GM12878 (cell line): ENCODE results near the gene TRPM5. TPM values are rescaled to one million over a fixed set of nuclear protein-coding genes. Genes with fewer than 3 reads are reported as not detected.

Experiments
- ATAC-seq: fragments of 200-7000 bp; cut with Tn5 transposase; 3 replicates; pipeline ENCODE4 v1.9.1; 2020; ENCODE audit warnings: mild to moderate bottlenecking, moderate library complexity
- BruUV-seq: library from RNA; stranded (reverse); fragments of 400-500 nt; replicated peaks from 2 replicates; lab custom pipeline; 2021; lab: Mats Ljungman, UMichigan
- CTCF ChIA-PET: fragments of 300-600 bp; sonication (Branson Sonifier 250); formaldehyde crosslinking; extraction: SDS; loops from one replicate; lab custom pipeline; 2021; ENCODE audit warnings: inconsistent platforms; lab: Yijun Ruan, JAX
- POLR2A ChIA-PET: fragments of 350-600 bp; formaldehyde crosslinking; extraction: SDS; loops from one replicate; lab custom pipeline; 2021; ENCODE audit warnings: inconsistent platforms; lab: Charles Lee
- RAD21 ChIA-PET: fragments of 300-600 bp; sonication (Branson Sonifier 250); formaldehyde crosslinking; loops from one replicate; lab custom pipeline; 2023; ENCODE audit warnings: antibody characterized with exemption; ENCODE audit not compliant: unreplicated experiment; lab: Charles Lee
- SMC1A ChIA-PET: fragments of 300-600 bp; sonication (Branson Sonifier 250); formaldehyde crosslinking; loops from one replicate; lab custom pipeline; 2023; ENCODE audit not compliant: unreplicated experiment, uncharacterized antibody; lab: Charles Lee
- DNase-seq: peaks from one replicate; pipeline ENCODE4 v3.0.0-alpha.2; 2011; ENCODE audit warnings: low read depth, low spot score
- FAIRE-seq: peaks from 3 replicates; lab custom pipeline; 2011; peaks lifted over from hg19 to GRCh38; lab: Jason Lieb, UNC
- H2AFZ ChIP-seq: 2 replicates; pipeline ENCODE4 v1.6.0; 2011; ENCODE audit warnings: low read depth, low read length, control low read depth; ENCODE audit not compliant: control insufficient read depth
- H3K27ac ChIP-seq: 2 replicates; pipeline ENCODE4 v1.5.1; 2011; ENCODE audit warnings: control low read depth; ENCODE audit not compliant: control insufficient read depth, insufficient read depth
- H3K27me3 ChIP-seq, 2 experiments: replicated peaks in 1 of 2; 2 replicates each; pipeline versions ENCODE4 v1.6.0 to v1.6.1; 2011; ENCODE audit warnings: low read length in 1 of 2; ENCODE audit not compliant: control insufficient read depth in 2 of 2, insufficient read depth in 2 of 2
- H3K36me3 ChIP-seq, 2 experiments: 2 replicates each; pipeline ENCODE4 v1.5.1; 2011; ENCODE audit warnings: low read length in 1 of 2; ENCODE audit not compliant: control insufficient read depth in 2 of 2, insufficient read depth in 2 of 2
- H3K4me1 ChIP-seq: 2 replicates; pipeline ENCODE4 v1.6.1; 2011; ENCODE audit warnings: mild to moderate bottlenecking, low read length, moderate library complexity, mixed read lengths; ENCODE audit not compliant: control insufficient read depth, insufficient read depth
- H3K4me2 ChIP-seq: 2 replicates; pipeline ENCODE4 v1.6.0; 2011; ENCODE audit warnings: control low read depth; ENCODE audit not compliant: control insufficient read depth, insufficient read depth
- H3K4me3 ChIP-seq: fragments of 200-600 bp; sonication (generic); 2 replicates; pipeline ENCODE4 v1.5.1; 2016
- H3K79me2 ChIP-seq: 2 replicates; pipeline ENCODE4 v1.6.0; 2011; ENCODE audit warnings: low read length; ENCODE audit not compliant: control insufficient read depth, insufficient read depth
- H3K9ac ChIP-seq: 2 replicates; pipeline ENCODE4 v1.8.0; 2011; ENCODE audit warnings: low read length, control low read depth, mixed read lengths; ENCODE audit not compliant: control insufficient read depth, insufficient read depth
- H3K9me3 ChIP-seq: replicated peaks from 3 replicates; pipeline ENCODE4 v1.5.1; 2011; ENCODE audit warnings: mild to moderate bottlenecking, low read length; ENCODE audit not compliant: control insufficient read depth, insufficient read depth
- H4K20me1 ChIP-seq: 2 replicates; pipeline ENCODE4 v1.6.0; 2011; ENCODE audit not compliant: control insufficient read depth, insufficient read depth
- ESRRA ChIP-seq: IDR thresholded peaks from 2 replicates; pipeline ENCODE4 v1.6.1; 2012; ENCODE audit warnings: mild to moderate bottlenecking, low read length, improper control_type of control experiment
- FOS ChIP-seq: IDR thresholded peaks from 3 replicates; pipeline ENCODE4 v1.6.1; 2011; ENCODE audit warnings: borderline replicate concordance; ENCODE audit not compliant: insufficient read length; ENCODE audit errors: extremely low read depth
- IKZF1 ChIP-seq: fragments of 450-650 bp; conservative IDR thresholded peaks from 2 replicates; pipeline ENCODE4 v1.6.1; 2017; ENCODE audit warnings: antibody characterized with exemption, mild to moderate bottlenecking
- KAT2A ChIP-seq: conservative IDR thresholded peaks from 2 replicates; pipeline ENCODE4 v1.6.1; 2011; ENCODE audit warnings: low read depth, low read length; ENCODE audit not compliant: control insufficient read depth
- KDM1A ChIP-seq: fragments of 200-600 bp; sonication (generic); IDR thresholded peaks from 2 replicates; pipeline ENCODE4 v1.6.1; 2016; ENCODE audit warnings: borderline replicate concordance
- NFIC ChIP-seq: IDR thresholded peaks from 2 replicates; pipeline ENCODE4 v1.6.1; 2012; ENCODE audit warnings: low read depth, mild to moderate bottlenecking, inconsistent platforms, low read length, moderate library complexity
- NFYA ChIP-seq: IDR thresholded peaks from 2 replicates; pipeline ENCODE4 v1.6.1; 2011; ENCODE audit warnings: low read depth, mild to moderate bottlenecking, low read length, improper control_type of control experiment, borderline replicate concordance
- STAT3 ChIP-seq: IDR thresholded peaks from 2 replicates; pipeline ENCODE4 v1.6.1; 2011; ENCODE audit warnings: low read depth, low read length, improper control_type of control experiment
- TCF3 ChIP-seq: IDR thresholded peaks from 2 replicates; pipeline ENCODE4 v1.6.1; 2012; ENCODE audit warnings: low read depth, mild to moderate bottlenecking, low read length, borderline replicate concordance; ENCODE audit not compliant: insufficient read depth
- WGBS: methylation state at CpG from one replicate; pipeline ENCODE4 v1.1.6; 2016; ENCODE audit warnings: low lambda C conversion rate; ENCODE audit not compliant: insufficient replicate concordance, insufficient coverage; ENCODE audit errors: missing lambda C conversion rate; 5-methylcytosine and 5-hydroxymethylcytosine counted together
- in situ Hi-C: fragments of 300-500 bp; cut with MboI; formaldehyde crosslinking; loops from 9 replicates; pipeline ENCODE4 v1.14.3; 2018; ENCODE audit warnings: mixed read lengths
- intact Hi-C: fragments of 100-400 bp; cut with micrococcal nuclease; formaldehyde crosslinking; loops from one replicate; pipeline ENCODE4 v1.14.2; 2022; ENCODE audit not compliant: unreplicated experiment
- polyA plus RNA-seq, 11 experiments: library from polyadenylated mRNA; depleted of rRNA in 4 of 11; unstranded in 6 of 11; stranded (reverse) in 5 of 11; fragments of >200 nt; fragmentation: Nextera tagmentation in 4 of 11; fragmentation: Illumina TruSeq in 1 of 11; extraction: Ambion mirVana in 4 of 11; extraction: Trizol in 1 of 11; gene quantifications; 1 replicate in 1 of 11; 2 replicates in 10 of 11; pipeline versions ENCODE4 v1.2.1 to v1.2.3, GENCODE V29; 2011 to 2016; ENCODE audit warnings: inconsistent platforms in 2 of 11, missing spikeins in 2 of 11, low read depth in 1 of 11
- total RNA-seq, 4 experiments: library from RNA; depleted of rRNA in 3 of 4; stranded (reverse); fragments of >200 nt in 3 of 4; fragmentation: Illumina TruSeq in 1 of 4; extraction: Trizol in 1 of 4; gene quantifications; 2 replicates each; pipeline versions ENCODE4 v1.2.1 to v1.2.3, GENCODE V29; 2013 to 2021
- TF ChIP-seq, protein P1 (sequence below): IDR thresholded peaks from 2 replicates; pipeline ENCODE4 v1.6.1; 2012; ENCODE audit warnings: low read length, inconsistent platforms

The TRPM5 gene
- total and polyA plus RNA-seq, 10 of the 15 experiments (the other 5 are each of a cell fraction or from before 2014, with no cell fraction given): not detected

DNA sequence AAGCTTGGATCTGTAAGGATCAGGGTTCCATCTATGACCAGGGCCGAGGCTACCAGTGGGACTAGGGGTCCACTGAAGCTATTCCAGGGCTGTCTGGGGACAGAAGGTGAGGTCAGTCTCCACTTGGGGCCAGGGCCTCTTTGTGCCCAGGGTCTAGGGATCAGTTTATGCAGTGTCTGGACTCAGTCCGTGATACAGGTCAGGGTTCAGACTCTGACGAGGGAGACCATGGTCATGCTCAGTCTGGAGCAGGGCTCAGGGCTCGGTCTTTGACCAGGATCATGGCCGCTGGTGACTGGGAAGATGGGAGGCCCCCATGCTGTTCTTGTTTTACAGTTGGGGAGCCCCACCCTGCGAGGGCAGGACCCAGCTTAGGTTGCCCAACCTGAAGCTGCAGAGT lies 32.0 kb downstream of the TRPM5 start:
- BruUV-seq: no TSS peak
- ATAC-seq: no peak
- no peaks in the 10 kb centered on the region for H3K4me1 ChIP-seq
- ChIA-PET POLR2A (no interaction called here), CTCF (no interaction called here), RAD21 (no interaction called here), SMC1A (no interaction called here)
- no peaks in the 10 kb centered on the region for H3K79me2 ChIP-seq
- no peak overlapping the region for H3K4me2 ChIP-seq
- H2AFZ ChIP-seq: no peak overlapping the region
- in situ Hi-C loops (no loop called here), intact Hi-C loops (no loop called here)
- TF ChIP-seq, protein P1, sequence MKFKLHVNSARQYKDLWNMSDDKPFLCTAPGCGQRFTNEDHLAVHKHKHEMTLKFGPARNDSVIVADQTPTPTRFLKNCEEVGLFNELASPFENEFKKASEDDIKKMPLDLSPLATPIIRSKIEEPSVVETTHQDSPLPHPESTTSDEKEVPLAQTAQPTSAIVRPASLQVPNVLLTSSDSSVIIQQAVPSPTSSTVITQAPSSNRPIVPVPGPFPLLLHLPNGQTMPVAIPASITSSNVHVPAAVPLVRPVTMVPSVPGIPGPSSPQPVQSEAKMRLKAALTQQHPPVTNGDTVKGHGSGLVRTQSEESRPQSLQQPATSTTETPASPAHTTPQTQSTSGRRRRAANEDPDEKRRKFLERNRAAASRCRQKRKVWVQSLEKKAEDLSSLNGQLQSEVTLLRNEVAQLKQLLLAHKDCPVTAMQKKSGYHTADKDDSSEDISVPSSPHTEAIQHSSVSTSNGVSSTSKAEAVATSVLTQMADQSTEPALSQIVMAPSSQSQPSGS: no peak
- TF ChIP-seq TCF3 (no peak), KAT2A (no peak)
- H3K27ac ChIP-seq: no peak overlapping the region
- WGBS: 28% methylated on average over 6 of the region's 6 CpGs
- H3K27me3 ChIP-seq: no peaks in the 10 kb centered on the region
- no peaks in the 10 kb centered on the region for H4K20me1 ChIP-seq
- H3K36me3 ChIP-seq: no peaks in the 10 kb centered on the region
- DNase-seq: no peak
- H3K9ac ChIP-seq: no peak overlapping the region
- no peaks in the 10 kb centered on the region for H3K9me3 ChIP-seq
- H3K4me3 ChIP-seq: no peak overlapping the region
- FAIRE-seq: no peak

DNA sequence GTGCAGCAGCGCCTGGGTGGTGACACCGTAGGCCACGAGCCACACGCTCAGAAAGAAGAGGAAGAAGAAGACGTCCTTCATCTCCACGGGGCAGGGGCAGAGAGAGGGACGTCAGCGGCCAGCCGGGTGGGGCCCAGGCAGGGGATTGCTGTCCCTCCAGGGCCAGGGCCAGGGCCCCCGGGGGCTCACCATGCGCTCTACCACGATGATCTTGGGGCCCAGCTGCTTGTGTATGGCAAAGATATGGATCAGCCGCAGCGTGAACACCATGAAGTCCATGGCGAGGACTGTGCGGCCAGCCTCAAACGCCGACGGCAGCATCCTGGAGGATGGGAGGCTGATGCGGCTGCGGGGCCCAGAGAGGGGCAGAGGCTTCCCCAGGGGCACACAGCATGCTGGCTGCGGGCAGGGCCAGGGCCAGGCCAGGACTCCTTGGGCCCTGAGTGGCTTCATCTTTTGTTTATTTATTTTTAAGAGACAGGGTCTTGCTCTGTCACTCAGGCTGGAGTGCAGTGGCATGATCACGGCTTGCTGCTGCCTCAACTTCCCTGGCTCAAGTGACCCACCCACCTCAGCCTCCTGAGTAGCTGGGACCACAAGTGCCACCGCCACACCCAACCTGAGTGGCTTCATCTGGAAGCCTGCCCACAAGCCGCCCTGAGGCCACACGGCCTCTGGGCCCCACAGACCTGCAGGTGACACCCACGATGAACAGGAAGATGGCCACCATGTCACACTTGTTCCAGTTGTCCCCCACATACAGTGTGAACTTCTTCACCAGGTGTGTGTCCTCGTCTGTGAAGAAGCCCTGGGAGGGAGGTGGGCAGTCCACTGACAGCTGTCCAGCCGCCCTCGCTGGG lies 32.6 kb downstream of the TRPM5 start:
- intact Hi-C loops: no loop called here
- CTCF ChIA-PET: no interaction called here

More for the DNA sequence above, 32.6 kb downstream of the TRPM5 start:
- POLR2A ChIA-PET: no interaction called here
- H3K4me3 ChIP-seq: no peak overlapping the region
- H2AFZ ChIP-seq: no peak overlapping the region
- DNase-seq (no peak), FAIRE-seq (no peak), ATAC-seq (no peak)
- no peaks in the 10 kb centered on the region for H4K20me1 ChIP-seq
- no peak overlapping the region for H3K9ac ChIP-seq
- SMC1A ChIA-PET: no interaction called here
- H3K4me1 ChIP-seq: no peaks in the 10 kb centered on the region
- H3K36me3 ChIP-seq: no peaks in the 10 kb centered on the region
- no peaks in the 10 kb centered on the region for H3K27me3 ChIP-seq
- no peak overlapping the region for H3K4me2 ChIP-seq
- in situ Hi-C loops: no loop called here
- no peaks in the 10 kb centered on the region for H3K79me2 ChIP-seq
- BruUV-seq: no TSS peak
- H3K9me3 ChIP-seq: no peaks in the 10 kb centered on the region
- 33% methylated on average over 30 of the region's 30 CpGs for WGBS
- RAD21 ChIA-PET: no interaction called here
- TF ChIP-seq KDM1A: no peak
- no peak for TF ChIP-seq FOS
- TF ChIP-seq ESRRA: no peak
- TF ChIP-seq STAT3: no peak
- no peak for TF ChIP-seq NFYA
- TF ChIP-seq IKZF1: no peak
- no peak for TF ChIP-seq NFIC
- TF ChIP-seq, all 136 proteins: peak for 0
- H3K27ac ChIP-seq: no peak overlapping the region
